GM13976 (cell line): ENCODE measurements around the gene GPC6.

ENCODE experiments used
- DNase-seq: peaks from one replicate; pipeline ENCODE4 v3.0.0; 2012; ENCODE audit warnings: low spot score
- in situ Hi-C: fragments of 300-500 bp; cut with MboI; formaldehyde crosslinking; loops from one replicate; pipeline ENCODE4 v1.12.0; 2022; ENCODE audit warnings: low sequenced_read_pairs, mixed read lengths, inconsistent platforms; ENCODE audit not compliant: unreplicated experiment
- TF ChIP-seq, protein P1 (sequence below): IDR thresholded peaks from 2 replicates; pipeline ENCODE4 v1.5.1; 2012; ENCODE audit warnings: borderline replicate concordance, mild to moderate bottlenecking; ENCODE audit not compliant: insufficient read depth; ENCODE audit errors: extremely low read depth, missing control alignments, control extremely low read depth

Gene GPC6

DNA sequence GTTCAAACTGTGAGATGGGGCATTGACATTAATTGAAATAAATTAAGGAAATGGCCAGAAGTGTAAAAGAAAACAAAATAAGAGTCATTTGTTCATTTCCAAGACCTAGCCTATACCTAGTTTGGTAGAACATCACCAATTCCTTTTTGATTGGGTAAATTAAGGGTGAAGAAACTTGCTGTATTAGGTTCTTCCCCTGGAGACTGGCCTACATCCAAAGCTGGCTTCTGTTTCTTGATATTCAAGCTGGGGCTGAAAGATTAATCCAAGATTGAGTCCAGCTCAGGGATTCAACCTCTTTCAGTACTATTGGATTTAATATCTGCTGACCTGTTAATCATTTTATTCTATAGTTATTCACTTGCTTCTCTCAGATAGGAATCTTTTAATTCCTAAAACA, 183.2 kb downstream of the GPC6 start:
- in situ Hi-C loops, result no loop called here
- TF ChIP-seq, protein P1, sequence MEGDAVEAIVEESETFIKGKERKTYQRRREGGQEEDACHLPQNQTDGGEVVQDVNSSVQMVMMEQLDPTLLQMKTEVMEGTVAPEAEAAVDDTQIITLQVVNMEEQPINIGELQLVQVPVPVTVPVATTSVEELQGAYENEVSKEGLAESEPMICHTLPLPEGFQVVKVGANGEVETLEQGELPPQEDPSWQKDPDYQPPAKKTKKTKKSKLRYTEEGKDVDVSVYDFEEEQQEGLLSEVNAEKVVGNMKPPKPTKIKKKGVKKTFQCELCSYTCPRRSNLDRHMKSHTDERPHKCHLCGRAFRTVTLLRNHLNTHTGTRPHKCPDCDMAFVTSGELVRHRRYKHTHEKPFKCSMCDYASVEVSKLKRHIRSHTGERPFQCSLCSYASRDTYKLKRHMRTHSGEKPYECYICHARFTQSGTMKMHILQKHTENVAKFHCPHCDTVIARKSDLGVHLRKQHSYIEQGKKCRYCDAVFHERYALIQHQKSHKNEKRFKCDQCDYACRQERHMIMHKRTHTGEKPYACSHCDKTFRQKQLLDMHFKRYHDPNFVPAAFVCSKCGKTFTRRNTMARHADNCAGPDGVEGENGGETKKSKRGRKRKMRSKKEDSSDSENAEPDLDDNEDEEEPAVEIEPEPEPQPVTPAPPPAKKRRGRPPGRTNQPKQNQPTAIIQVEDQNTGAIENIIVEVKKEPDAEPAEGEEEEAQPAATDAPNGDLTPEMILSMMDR, result no peak
- DNase-seq, result no peak

DNA sequence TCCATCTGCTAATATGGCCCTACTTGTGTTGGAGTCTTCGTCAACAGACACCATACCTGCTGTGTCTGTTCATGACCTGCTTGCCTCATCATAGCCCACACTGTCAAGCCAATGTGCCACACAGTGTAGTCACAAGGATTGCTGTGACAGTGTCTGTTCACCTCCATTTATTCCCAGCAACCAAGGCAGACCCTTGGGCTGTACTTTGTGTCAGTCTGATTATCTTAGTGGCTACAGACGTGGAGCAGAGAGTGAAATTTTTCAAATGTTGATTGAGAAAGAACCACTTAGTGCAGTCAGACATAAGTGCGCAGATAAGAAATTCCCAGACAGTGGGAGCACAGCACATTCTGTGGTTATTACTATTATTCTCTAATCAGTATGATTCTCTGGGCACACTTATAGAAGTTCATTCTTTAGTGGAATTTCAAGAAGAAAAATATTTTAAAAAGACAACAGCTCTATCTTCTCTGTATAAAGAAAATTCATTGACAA, 184.6 kb downstream of the GPC6 start:
- in situ Hi-C loops, result no loop called here
- DNase-seq, result no peak
- TF ChIP-seq, protein P1, result no peak

DNA sequence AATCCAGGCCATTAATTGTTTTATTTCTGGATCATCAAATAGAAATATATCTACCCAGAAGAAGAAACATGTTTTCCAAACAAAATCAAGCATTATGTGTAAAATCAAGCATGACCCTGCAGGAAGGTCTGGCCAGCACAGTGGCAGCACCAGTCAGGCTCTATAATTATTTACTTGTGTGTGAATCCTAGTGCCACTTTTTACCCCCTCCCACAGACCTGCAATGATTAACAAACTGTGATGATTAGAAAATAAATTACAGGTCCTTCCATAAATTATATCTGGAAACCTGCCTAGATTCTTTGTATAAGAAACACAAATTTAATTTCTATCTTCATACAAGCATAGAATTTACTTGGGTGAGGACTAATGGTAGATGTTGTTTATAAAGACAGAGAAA, 186.1 kb downstream of the GPC6 start:
- TF ChIP-seq, protein P1, result no peak
- no peak for DNase-seq
- in situ Hi-C loops, result no loop called here

DNA sequence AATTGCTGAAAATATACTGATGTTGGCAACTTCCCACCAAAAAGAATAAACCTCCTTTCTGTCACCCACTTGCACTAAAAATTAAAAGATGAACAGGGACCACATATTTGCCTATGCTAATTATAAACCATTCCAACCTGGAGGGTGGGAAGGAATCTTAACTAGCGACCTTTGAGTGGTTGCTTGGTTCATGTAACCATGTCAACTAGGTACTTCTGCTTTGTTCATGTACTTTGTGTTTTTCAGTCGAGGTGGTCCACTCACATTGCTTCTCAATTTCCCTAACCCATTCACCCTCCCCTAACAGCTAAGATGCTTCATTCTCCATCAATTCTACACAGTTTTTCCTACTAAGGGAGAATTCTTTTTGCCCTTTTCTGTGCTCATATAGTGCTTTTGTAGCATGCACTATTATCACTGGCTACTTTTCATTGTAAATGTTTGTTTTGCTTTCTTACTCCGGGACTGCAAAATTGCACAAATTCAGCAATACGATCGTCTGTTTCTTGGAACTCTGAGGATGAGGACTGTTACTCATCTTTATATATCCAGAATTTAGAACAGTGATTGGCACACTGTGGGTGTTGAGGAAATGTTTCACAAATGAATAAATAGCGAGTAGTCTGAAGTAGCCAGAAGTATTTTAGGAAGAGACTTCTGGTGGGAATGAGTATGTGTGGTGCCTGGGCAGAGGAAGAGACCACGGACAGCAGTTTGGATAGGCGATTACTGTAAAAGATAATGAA, 187.5 kb downstream of the GPC6 start:
- TF ChIP-seq, protein P1, result no peak
- in situ Hi-C loops, result no loop called here
- no peak for DNase-seq

DNA sequence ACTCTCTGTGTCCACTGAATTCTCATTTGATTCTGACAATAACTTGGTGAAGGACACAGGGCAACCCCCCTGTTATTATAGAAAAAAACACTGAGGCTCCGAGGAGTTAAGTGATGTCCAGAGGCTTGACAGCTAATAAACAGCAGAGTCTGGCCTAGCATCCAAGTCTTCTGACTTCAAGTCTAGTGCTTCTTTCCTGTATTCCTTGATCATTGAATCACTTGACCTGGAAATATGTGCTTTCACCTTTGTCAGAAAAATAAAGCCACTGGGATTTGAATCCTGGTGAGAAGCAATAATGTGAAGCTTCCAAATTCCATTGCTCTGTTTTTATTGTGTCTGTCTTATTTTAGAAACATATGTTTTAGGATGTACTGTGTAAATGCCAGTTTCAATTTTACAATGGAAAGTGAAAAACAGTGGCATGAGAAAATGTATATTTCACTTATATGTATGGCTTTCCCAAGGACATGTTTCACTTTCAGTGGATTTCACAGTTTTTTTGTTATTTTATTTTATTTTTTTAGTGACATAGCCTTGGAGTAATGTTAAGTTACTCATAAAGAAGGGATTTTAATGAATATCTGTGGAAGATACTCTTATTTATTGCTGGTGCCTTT, 190.2 kb downstream of the GPC6 start:
- DNase-seq, result no peak
- in situ Hi-C loops, result no loop called here
- TF ChIP-seq, protein P1, result no peak

DNA sequence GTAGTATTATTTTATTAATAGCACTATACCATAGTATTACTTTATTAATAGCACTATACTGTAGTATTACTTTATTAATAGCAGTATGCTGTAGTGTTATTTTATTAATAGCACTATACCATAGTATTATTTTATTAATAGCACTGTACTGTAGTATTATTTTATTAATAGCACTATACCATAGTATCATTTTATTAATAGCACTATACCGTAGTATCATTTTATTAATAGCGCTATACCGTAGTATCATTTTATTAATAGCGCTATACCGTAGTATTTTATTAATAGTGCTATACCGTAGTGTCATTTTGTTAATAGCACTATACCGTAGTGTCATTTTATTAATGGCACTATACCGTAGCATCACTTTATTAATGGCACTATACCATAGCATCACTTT, 191.8 kb downstream of the GPC6 start:
- in situ Hi-C loops, result no loop called here
- TF ChIP-seq, protein P1, result no peak
- DNase-seq, result no peak
